Left renal pelvis (tissue), 4 donors: ENCODE results near the gene NRG2. TPM values are rescaled to one million over a fixed set of nuclear protein-coding genes. Genes with fewer than 3 reads are reported as not detected.

Experiments
- DNase-seq, 4 donors: peaks; one replicate each; pipeline ENCODE4 v3.0.0-alpha.2; 2013; ENCODE audit warnings: low read depth in 4 of 4, low spot score in 3 of 4
- polyA plus RNA-seq, 4 donors: library from polyadenylated mRNA; unstranded; fragments of 120-200 nt; gene quantifications; one replicate each; pipeline ENCODE4 v1.2.1, GENCODE V29; 2013; ENCODE audit not compliant: insufficient read length in 4 of 4

Gene NRG2
- polyA plus RNA-seq, 4 donors, result 0.93 to 2.2 (median 1.6) TPM

DNA sequence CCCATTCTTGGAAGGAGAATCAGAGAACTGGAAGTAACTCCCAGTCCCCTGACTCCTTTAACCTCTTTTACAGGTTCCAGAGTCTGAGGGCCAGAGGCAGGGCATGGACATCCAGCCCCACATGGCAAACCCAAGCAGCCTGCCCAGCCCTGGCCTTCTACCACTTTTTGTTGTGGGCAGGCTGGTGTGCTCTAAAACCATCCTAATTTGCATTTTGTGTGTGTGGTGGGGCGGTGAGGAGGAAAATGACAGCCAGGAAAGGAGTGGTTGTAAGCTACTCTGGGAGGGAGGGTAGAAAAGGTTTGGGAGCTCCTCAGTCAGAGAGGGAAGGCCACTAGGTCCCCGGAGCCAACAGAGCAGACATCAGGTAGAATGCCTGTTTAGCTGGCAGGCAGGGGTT is 156.9 kb downstream of the NRG2 start:
- DNase-seq, result no peak

DNA sequence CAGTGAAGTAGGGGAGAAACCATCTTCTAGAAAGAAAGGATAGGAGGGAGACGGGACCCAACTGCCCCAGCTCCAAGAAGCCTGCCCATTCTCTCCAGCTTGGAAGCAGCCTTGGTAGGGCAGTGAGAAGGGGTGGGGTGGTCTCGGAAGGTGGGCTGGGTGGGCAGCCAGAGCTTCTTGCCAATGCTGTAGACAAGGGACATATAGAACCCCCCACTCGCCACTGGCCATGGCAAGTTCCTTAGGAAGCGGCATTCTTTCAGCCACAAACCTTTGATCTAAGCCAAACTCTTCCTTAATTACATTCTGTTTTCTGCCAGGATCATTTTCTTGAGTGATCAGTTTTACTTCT is 157.3 kb downstream of the NRG2 start:
- no peak for DNase-seq

DNA sequence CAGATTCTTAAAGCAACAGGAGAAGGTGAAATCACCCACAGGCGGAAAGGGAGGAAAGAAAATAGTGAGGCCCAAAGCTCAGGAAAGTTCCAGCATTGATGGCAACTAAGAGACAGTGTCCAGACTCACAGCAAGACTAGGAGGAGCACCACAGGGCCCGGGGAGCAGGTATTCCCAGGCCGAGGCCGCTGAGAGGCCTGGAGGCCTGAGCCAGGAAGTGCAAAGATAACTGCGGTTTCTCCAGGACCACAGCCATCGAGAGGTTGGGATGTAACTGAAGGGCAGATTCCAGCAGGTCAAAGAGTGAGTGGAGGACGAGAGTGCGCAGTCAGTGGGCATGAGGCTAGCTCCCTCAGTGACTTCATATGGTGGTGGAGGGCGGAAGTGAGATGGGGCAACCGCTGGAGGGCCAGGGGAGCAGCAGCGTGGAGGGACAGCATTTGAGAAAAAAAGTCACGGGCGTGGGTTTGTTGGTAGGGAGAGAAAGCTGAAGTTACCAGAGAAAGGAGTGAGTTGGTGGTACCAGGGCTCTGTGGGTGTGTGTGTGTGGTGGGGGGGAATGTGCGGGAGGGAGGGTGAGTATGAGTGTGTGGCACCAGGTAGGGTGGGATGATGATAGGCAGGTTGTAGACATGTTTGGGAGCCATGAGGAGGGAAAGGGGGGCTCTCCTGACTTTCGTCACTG is 157.8 kb downstream of the NRG2 start:
- DNase-seq, result no peak

DNA sequence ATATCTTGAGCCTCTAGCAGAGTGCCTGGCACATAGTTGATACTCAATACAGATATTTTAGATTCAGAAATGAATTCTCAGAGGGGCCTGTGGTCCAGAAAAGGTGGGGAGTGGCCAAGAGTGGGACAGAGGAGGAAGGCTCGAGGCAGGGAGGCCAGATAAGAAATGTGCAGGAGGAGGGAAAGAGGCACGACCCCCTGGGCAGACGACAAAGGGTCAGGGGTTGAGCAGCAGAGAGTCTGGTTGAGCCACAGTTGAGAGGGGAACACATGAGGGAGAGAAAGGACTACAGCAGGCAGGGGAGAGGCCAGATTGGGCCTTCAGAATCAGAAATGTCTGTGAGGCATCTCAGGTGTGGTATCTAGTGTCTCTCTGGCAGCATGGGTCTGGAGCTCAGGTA is 158.4 kb downstream of the NRG2 start:
- DNase-seq, result no peak

DNA sequence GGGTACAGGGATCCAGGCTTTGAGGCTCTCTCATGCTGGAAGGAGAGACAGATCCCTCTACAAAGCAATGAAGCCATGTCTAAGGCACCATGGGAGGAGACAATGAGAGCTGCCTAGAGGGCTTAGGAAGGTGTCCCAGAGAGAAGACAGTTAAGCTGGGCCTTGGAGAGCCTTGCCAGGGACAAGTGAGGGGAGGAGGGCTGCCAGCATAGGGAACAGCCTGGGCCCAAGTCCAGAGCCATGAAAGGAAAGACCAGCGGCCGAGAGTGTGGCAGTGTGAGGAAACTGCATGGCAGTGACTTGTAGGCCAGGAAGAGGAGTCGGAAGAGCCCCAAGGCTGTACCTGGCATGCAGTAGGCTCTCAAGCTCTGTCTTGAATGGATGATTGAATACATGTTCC is 159.0 kb downstream of the NRG2 start:
- DNase-seq, result no peak

DNA sequence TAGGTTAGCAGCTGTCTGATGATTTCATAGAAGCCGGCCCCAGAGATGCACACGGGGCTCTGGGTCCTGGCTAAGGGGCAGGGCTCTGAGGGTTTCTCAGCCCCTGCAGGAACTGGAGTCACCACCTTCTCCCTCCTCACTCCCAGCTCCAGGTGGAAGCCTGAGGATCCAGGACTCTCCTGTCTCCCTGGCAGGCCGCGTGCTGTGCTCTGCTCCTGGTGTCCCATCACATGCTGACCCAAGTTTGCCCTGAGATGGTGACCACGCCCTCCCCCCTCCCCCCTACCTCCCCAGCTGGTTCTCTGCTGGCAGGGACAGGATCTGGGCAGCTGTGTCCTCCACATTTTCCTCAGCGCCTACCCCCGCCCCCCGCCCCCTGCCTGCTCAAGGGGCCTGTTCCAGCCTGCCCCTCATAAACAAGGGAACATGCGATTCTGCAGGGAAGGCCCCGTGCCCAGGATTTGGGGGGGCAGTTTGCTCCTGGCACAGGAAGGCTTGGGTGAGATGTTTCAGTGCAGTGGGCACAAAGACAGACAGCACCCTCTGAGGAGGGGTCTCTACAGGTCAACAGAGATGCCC is 160.0 kb downstream of the NRG2 start:
- DNase-seq, result no peak

DNA sequence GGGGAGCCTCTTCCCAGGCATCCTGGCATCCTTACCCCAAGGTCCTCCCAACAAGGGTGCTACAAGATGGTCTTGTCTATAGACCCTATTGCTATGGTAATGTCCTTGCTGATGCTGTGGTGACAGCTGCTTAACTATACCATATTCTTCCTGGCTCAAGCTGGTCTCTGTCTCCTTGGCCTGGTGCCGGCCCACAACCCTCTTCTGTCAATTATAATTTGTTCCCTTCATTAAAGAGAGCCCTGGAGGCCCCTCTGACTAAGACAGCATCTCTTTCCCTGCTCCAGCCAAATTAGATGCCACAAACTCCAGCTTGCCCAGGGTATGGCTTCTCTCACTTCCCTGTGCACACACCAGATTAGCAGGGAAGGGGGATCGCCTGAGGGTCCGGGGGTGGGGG is 160.8 kb downstream of the NRG2 start:
- DNase-seq, result no peak

DNA sequence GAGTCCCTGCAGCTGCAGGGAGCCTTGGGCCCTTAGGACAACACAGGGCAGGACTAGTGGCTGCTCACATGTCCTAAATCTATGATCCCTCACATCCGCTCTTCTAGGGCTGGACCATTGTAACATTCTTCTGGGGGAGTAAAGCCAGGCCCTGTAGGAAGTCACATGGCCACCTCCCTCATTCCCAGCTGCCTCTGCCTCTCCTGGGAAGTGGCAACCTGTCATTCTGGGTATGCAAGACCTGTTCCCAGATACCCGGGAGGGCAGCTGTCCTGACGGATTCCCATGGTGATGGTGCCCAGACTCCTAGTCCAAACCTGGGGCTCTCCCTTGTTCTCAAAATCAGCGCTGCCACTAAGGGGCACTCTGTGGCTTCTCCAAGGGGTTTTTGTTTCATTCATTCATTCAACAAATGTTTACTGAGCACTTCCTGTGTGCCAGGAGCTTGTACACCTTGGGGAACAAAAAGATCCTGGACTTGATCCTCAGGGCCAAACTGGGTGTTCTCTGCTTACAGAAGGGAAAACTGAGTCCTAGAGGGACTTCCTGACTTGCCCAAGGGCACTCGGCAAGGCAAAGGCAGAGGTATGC is 161.9 kb downstream of the NRG2 start:
- DNase-seq, result no peak

DNA sequence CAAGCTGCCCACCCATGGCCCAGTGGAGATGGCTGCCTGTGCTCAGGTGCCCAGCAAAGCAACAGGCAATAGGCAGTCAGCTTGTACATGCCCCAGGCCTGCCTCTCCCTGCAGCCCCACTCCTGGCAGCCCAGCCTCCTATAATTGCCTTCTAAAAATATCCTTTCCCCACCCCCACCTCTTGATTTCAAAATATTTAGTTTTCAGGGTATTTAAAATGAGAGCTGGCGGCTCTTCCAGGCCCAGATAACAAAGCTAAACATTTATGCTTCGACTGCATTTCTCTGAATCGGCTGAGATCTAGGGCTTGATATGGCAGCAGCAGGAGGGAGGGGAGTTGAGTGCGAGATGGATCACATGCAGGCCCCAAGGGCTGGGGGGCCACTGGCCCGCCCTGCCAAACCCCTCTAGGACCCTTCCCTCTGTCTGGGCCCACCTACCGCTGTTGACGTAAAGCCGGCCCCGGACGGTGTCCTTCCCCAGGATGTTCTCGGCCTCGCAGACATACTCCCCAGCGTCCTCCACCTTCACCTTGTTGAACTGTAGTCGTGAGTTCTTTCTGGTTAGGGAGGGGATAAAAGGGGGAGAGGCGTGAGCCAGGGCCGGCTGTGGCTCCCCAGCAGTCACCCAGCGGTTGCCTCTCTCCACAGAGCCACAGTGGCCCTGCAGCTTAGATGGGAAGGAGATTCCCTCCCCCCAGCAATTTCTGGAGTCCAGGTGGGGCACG is 162.5 kb downstream of the NRG2 start:
- DNase-seq, result no peak

DNA sequence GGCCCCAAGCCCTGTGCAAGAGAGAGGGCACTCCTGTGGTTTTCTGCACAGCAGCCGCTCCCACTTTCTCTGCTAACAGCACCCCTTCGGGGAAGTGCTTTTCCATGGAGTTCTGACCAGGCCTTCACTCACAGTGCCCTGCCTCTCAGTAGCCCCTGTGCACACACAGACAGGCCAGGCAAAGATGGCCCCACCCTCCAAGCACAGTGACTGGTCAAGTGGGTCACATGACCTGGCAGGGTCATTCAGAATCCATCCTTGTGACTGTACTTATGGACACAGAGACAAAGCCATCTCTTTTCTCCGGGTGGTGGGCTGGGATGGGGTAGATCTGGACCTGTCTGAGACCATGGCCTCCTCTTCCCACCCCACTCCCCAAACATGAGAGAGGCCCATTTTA is 165.0 kb downstream of the NRG2 start:
- no peak for DNase-seq

DNA sequence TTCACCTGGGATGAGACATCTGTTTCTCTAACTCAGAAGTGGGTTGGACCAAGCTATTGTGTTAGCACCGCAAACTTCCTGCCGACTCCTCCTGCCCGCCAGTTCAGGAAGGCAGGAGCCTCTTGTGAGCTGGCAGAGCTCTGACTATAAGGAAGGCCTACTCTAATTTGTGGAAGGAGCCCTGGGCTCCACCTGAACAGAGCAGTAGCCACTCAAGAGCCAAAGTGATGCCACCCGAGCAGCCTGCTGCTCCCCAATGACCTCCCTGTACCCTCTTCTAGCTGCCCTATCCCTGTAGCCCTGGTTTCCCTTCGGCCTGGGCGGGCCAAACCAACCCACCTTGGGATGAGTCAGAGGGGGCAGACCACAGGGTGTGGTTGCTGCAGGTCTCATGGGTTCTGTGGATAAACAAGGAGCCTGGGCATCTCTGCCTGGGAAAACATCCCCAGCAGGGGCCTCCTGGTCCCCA is 165.9 kb downstream of the NRG2 start:
- DNase-seq, result no peak

DNA sequence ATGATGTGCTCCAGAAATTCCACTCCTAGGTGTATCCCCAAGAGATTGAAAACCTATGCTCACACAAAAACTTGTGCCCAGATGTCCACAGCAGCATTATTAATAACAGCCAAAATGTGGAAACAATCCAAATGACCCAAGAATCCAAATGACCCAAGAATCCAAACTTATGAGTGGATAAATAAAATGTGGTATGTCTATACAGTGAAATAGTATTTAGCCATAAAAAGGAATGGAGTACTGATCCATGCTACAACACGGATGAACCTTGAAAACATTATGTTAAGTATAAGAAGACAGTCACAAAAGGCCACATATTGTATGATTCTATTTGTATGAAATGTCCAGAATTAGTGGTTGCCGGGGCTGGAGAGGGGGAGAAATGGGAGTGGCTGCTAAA is 167.1 kb downstream of the NRG2 start:
- DNase-seq, result no peak

DNA sequence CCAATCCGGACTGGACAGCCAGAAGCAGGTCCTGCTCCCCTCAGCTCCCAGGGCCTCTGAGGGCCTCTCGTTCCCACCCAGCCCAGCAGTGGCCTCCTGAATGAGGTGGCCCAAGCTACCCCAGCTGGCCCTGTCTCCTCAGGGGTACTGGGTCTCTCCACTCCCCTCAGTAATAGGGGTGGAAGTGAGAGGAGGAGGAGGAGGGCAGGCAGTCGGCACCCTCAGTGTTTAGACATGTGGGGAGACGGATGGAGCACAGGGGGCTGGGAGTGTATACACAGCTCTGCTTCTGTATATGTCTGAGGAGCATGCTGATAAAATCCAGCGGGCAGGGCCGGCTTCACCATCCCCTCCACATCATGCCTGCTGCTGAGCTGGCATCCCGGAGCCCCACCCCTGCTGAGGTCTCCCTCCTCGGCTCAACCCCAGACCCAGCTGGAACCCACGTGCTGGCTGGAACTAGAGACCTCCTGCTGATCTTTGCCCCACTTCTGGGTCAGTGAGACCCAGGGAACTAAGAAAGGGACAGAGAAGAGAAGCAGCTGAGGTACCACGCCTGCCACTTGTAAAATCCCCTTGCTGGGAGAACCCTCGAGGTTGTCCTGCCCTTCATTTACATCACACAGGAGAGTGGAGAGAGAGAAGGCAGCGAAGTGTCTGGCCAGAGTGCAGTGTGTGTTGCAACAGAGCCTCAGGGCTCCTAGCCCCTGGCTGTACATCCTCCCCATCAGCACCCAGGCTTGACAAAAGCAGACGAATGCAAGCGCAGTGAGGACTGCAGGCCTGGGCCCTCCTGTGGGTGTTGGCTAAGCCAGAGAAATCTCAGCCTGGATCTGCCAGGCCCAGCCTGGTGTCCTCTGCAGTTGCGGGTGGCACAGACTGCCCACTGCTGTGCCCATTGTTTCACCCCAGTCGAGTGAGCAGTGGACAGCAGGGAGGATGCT is 170.0 kb downstream of the NRG2 start:
- DNase-seq, result no peak

DNA sequence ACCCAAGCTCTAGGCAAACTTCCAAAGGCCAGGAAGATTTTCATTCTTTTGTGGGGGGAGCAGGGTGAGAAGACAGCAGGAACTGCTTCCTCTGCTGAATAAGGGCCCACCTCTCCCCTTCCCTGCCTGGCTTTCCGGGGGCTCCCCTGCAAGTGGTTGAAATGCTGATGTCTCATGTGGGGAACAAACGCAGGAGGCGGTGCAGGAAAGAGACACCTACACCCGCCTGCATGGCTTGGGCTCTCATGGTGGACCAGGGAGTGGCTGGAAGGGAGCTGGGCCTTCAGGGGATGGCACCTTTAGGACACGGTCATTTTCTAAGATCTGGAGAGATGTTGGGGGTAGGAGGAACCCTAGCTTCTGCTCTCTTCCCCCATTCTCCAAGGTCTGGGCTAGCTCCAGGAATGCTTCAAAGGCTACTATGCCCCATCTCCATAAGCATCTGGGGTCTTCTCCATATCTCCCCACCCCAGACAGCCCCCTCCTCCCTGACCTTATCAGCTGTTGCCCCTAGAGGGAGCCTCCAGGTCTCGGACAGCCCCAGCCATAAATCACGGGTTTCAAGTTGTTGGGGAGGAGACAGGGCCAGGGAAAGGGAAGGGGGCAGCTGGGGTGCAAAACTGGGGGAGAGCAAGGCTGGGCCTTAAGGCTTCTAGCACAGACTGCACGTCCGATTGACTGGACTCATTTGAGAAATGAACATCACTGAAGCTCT is 170.9 kb downstream of the NRG2 start:
- DNase-seq, result no peak

DNA sequence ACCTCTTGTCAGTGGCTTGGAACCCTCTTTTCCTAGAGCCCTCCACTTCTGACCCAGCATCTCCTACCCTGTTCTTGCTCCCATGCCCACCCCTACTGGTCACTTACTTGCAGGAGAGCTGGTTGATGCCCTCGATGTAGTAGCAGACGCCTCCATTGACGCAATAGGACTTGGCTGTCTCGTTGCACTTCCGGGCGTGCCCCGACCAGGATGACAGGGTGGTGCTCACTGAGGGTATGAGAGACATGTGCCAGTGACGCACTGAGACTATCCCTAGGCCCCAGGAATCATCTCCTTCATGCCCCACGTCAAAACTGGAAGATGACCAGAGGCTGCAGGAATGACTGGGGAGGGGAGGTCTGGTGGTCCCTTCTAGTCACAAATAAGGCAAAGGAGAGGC is 171.5 kb downstream of the NRG2 start:
- DNase-seq, result no peak

DNA sequence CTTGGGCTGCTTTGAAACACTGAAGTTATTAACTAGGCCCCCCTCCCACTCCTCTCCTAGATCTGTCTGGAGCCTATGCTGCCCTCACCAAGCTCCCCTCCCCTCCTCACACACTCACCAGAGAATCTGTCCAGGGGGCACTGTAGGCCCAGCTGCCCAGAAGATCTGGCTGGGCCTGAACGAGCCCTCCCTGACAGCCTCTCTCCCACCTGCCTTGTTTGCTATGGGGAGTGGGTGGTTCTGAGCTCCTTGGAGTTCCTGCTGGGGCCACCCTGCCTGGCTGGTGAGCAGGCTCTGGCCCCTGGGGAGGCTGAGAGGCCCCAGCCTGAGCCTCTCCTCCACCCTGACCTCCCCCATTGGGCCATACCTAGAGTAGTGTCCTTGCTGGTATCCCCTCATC is 172.4 kb downstream of the NRG2 start:
- DNase-seq, result no peak

DNA sequence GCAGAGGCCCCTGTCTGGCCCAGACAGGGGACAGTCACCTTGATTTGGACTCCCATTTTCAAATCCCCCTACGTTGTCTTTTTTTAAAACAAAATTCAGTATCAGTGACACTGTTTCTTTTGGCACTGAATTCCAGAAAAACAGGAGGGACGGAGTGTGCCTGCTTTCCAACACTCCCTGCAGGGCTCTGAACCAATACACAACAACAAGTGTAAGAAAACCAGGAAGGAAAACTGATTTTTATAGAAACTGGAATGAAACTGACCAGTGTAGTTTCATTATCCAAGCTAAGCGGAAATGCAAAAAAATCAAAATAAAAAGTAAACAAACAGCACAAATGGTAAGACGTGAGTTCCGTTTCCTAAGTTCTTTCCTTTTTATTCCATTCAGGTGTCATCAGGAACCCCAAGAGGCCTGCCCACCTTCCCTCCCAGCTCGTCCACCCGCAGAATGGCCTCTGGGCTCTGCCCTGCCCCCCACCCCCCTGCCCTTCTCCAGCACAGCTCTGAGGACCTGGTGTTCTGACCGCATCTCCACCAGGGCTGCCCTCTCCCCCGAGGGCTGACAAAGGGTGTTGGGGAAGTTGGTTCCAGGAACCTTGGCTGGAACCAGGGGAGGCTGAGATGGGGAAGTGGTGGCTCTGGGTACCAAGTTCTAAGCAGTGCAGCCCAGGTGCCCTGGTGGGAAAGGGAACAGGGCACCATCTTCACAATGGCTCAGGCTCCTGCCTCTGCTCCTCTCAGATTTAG is 173.9 kb downstream of the NRG2 start:
- DNase-seq, result no peak

DNA sequence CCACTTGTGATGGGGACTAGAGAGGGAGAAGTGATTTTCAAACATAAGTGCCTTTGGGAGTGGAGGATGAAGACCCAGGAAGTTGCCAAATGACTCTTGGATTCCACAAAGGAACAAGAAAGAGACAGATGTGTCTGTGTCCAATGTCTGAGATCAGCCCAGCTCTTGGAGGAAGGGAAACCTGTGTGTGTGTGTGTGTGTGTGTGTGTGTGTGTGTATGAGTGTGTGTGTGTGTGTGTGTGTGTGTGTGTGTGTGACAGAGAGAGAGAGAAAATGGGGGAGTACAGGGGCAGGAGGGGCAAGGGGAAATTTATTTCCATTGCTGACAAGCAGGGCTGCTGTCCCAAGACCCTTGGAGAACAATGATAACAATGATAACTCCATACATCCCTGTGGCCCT is 175.5 kb downstream of the NRG2 start:
- no peak for DNase-seq

DNA sequence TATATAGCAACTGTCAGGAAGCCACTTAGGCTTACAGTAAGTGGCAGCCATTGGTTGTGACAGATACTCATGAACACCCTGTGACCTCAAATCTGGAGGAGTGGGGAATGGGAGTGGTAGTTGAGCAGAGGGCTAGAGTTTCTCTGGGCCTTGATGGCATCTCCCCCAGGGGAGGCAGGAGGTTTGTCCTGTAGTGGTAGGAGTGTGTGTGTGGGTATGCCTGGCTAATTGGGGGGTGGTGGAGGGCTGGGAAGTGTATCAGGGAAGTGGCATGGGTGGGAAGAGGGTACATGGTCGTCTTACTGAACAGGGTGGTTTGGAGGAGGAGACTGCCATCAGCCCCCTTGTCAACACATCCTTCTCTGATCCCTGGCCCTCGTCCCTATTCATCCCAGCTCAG is 176.0 kb downstream of the NRG2 start:
- no peak for DNase-seq
